GM19324 (cell line): ENCODE results near the gene FBXL14.
"Not testable (repeated sequence)": the region's sequence is repeated elsewhere in the genome, so short reads cannot be mapped to it uniquely, and the experiment has no call there.

Source experiments
- ATAC-seq: cut with Tn5 transposase; IDR thresholded peaks from one replicate; pipeline ENCODE4 v1.9.1; 2021; ENCODE audit warnings: mild to moderate bottlenecking, moderate library complexity; ENCODE audit not compliant: unreplicated experiment, low FRiP score

Gene FBXL14

DNA sequence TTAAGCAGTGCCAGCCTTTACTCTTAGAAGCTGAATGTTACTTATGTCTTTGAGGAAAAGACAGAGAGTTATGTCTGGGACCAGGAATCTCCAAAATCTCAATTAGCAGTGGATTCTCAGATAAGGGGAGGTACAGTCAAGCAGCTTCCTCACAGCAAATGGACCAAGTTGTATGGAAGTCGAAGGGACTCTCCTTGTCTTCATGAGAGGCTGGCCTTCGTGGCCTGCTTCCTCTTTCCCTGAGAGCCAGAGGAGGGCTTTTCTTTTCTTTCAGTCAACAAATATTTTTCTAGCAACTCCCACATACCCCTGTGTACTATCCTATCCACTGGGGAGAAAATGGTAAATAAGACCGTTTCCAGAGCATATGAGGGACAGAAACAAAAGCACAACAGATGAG lies 28.0 kb upstream of the FBXL14 start:
- ATAC-seq, result no peak

DNA sequence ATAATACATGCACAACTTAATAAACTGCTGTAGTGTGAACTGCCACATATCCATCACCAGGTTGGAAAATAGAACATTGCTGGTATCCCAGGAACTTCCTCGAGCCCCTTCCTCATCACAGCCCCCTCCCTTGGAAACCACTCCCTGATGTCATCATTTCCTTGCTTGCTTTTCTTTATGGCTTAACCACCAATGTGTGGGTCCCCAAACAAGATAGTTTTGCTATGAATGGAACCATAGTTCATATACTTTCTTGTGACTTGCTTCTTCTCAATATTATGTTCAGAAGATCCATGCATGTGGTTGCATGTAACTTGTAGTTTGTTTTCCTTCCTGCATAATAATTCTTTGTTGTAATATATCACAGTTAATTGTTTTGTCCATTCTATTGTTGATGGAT lies 25.7 kb upstream of the FBXL14 start:
- no peak for ATAC-seq

DNA sequence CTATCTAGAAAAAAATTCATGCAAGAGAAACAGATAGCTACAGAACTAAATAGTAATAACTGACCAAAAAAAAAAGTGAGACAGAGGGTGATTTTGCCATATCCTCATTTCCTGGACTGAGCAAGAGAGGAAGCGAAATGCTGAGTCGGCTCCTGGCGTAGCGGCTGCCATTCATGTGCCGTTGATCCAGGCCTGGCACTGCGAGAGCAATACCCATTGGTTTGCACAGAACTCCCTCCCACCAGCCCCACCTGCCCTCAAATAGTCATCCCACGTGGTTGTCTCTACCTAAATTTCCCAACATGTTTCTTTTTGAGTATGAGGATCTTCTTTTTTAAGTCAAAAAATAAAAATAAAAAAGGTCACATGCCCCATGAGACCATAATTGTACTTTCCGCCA lies 25.2 kb upstream of the FBXL14 start:
- ATAC-seq, result no peak

DNA sequence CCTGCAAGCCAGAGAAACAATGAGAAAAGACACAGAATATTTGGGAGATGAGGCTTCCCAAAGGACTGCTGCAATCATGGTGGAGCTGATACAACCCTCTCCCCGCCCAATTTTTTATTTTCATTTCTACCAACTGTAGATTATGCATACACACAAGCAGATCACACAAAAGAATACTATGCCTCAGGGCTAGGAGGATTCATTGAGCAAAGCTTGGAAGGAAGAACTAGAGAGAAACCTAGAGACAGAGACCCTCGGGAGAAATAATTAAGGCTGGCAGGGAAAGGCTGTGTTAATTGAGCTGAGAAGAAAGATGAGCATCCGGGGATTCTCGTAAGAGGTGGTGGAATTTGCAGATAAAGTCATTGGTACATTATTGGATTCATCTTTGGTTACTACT lies 24.8 kb upstream of the FBXL14 start:
- ATAC-seq, result no peak

DNA sequence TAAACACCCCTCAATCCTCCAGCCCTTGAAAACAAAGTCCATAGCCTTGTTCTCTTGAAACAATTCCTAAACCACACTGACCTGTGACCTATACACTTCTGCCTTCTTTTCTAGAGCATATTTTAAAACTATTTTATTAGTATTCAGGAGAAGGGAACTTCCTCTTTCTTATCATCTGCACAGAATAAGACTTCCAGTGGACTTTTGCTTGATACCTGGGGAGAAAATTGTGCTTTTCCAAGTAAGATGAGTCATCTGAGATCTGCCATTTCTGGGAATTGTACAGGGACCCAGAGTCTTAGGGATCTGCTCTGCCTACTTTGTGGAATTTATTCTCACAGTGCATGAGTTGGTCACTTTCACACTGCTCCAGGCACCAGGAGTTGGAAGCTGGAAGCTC lies 24.1 kb upstream of the FBXL14 start:
- no peak for ATAC-seq

DNA sequence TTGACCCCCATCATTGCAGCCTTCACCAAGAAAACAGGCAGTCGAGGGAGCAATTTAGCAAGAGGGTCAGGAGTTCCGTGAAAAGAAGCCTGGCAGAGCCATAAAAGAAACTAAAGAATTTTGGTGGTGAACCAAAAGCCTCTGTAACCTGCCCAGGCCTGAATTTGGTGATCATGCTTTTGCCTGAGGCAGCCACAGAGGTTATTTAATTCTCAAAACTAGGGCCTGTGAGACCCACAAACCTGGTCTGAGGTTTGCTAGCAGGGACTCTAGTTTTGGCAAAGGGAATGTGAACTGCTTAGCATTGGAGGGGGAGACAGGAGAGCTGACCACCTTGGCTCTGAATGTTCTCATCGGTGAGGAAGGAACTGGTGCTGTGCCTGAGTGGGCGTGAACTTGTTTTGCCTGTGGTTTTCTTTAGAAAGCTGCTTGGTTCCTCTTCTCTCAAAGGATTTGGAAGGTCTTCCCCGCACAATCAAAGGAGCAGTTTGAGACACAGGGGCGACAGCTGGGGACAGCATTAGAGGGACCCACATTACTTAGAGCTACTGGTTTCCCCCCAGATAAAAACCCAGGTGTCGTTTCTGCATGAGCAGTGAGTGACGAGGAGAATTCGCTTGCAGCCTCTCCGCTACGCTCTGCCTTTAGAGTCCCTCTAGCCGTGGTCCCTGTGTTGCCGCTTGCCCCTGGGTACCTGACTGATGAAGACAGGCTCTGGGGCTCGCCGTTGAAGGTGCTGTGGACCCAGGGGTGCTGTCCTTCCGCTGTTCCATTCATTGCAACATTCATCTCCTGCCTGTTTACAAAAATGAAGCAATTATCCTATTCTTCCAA lies 22.1 kb upstream of the FBXL14 start:
- ATAC-seq, result no peak

DNA sequence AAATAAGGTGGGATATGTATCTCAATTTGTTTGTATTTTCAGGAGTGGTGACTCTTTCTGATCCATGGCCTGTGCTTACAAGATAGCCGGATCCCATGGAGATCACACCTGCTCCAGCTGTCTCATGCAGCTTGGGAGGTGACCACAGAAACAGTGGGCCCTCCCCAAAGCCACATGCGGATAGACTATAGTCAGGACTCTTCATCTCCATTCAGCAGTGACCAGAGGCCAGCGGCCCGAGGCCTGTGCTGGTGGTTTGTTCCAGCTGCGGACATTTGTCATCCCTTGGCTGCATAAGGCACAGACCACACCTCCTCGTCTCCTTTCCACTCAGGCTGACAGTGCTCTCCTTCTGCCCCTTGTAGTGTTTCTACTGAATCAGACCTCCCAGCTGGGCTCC lies 20.0 kb upstream of the FBXL14 start:
- ATAC-seq, result no peak

DNA sequence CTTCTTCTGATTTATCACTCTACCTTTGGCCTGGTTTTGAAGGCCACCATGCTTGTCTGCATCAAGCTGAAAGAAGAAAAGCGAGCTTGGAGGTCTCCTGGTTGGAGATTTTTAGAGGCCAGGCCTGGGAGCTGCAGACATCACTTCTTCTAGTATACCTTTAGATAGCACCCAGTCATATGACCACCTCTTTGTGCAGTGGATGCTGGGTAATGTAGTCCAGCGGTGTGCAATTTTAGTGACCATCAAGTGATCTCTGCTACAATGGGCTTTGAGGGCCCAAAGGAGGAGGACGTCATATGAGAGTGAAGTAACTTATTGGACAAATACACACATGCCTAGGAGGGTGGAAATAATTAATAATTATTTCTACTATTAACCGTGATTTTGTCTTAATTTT lies 19.5 kb upstream of the FBXL14 start:
- no peak for ATAC-seq

DNA sequence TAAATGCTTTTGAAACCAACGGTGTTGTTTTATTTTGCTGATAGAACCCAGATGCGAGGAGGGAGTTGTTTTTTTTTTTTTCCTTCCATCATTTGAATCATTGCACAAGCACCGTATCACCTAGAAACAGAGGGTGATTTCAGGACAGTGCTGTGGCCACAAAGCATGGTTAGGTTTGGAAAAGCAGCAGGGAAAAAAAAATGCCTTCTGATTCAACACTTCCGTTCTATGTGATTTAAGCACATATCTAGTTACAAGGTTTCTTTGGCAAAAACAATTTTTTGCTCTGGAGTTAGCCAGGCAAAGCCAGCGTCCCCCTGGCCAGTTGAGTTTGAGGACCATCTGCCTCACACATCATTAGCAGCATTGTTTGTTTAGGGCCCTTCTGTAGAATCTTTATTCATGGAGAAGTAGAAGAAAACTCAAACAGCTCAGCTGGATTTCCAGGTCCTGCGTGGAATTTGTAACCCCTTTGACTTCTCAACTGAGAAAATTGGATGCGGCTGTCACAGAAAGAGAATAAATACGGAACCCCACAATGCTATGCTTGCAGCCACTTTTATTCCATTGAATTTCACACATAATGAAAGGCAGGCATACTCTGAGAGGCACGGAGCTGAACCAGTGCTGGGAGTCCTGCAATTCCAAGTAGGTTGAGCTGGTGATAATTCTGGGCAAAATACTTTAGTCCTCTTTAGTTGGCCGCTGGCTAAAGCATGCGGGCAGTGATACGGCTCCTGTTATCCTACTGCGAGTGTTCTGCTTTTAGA lies 17.6 kb upstream of the FBXL14 start:
- ATAC-seq, result no peak

DNA sequence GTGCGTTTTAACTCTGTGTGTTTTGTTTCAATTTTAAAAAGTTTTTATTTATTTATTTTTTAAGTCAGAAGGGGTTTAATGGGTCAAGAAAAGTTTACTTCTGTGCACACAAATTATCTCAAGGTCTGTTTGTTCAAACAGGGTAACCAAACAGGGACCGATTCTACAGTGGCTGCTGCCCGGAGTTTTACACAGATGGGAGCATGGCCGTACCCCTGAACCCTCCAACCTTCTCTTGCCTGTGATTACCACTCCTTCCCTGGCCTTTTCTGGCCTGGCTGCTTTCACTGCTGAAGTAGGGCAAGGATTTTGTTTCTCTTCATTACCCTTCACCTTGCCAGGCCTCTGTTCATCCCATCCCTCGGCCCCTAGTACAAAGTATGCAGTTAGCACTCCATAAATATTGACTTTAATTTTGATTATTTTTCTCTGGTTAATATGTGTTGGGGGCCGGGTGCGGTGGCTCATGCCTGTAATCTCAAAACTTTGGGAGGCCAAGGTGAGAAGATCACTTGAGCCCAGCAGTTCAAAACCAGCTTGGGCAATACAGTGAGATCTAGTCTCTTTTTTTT lies 15.8 kb upstream of the FBXL14 start:
- ATAC-seq, result no peak

DNA sequence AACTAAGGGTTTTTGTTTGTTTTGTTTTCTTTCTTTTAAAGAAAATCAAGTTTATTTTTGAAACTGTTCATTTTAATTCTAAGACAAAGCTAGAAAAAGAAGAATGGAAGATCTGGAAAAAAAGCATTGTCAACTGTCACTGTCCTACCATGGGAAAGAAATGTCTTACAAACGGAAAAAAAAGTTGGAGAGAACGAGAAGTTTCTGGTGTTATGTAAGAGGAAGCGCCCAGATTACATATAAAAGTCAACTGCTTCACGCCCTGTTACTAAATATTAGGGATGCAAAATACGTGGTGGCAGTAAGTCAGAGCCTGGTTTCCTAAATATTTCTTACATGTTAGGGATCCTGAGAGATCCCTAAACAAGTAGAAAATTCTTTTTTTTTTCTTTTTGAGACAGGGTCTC lies 14.3 kb upstream of the FBXL14 start:
- ATAC-seq, result no peak

DNA sequence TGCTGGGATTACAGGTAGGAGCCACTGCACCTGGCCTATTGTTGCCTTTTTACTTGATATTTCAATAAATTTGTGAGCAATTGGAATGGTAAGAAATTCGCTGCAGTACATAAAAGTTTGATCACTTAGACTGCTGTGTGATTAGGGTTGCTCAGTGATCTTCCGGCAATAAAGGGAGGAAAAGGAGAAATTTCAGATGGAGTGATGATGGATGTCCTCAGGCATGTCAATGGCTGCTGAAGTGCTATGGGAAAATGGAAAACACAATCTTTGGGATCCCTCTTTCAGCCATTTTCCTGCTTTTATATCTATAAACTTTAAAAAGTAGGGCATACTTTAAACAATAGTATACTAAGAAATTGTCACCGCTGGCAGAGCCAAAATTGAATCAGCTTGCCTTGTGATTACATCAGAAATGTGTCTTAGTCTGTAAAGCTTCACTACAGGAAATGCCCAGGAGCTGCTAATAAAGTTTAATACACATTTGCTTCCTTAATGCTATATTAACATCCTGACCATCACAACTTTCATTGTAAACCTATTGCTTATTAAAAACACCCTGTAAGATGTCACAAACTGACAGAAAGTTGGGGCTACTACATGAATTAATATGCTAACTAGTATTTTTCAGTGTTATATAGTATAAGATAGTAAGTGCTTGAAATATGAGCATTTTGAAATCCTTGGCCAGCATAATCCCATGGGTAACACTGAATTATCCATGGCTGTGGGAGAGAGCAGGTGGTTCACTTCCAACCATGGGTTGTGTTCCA lies 13.7 kb upstream of the FBXL14 start:
- no peak for ATAC-seq

DNA sequence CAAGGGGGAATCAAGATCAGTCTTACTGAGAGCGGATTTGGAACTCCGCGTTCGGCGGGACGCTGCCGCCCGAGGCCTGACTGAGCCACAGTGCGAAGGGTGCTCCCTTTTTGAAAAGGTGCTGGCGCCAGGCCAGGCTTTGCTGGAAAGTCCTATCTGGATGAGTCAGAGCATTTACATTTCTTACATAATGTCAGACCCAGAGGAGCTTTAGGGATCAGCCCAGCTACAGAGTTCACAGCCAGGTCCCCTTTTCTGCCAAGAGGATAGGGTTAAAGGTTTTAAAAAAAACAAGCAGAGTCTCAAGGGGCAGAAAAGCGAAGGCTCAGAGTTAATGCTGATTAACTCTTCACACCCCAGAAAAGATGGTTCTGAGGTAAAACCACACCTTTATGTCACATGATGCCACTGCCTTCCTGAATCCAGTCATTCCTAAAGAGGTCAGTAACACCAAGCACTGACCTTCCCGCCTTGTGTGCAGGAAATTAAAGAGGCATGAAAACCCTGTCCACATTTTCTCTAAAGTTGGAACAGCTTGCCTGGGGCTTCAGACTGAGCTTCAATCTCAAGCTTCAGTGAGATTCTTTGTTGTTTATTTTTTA lies 11.7 kb upstream of the FBXL14 start:
- peak; percentile 52 for ATAC-seq

DNA sequence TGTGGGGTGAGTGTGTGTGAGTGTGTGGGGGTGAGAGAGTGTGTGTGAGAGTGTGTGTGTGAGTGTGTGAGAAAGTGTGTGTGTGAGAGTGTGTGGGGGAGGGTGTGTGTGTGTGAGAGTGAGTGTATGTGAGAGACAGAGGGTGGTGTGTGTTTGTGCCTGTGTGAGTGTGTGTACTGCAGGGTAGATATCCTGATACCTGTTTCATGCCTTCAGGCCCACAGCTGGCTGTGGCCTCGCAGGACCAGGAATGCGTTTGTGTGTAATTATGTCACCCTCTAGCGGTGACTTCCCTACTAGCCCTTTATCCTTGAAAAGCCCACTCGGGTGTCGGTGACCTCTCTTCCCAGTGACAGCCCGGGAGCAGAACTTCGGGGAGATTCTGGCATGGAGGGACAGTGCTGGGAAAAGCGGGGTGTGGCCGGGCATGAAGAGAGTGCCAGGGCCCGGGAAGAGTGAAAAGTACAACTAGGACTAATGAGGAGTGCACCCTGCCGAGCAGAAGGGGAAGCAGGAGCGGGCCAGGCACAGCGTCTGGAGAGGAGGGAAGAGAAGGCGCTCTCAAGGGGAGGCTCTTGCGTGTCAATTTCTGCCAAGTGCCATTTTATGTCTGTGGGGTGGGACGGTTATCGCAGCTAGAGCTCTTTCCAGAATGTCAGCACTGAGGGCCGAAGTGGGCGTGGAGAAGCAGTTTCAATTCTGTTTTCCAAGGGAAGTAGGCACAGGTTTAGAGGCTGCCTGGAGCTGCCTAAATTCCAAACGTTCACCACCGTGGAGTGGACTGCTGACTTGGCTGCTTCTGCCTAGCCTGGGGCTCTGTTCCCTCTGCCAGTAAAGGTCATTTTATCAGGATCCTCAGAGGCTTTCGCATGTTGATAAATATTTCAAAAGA lies 11.0 kb upstream of the FBXL14 start:
- peak; percentile 12 for ATAC-seq

DNA sequence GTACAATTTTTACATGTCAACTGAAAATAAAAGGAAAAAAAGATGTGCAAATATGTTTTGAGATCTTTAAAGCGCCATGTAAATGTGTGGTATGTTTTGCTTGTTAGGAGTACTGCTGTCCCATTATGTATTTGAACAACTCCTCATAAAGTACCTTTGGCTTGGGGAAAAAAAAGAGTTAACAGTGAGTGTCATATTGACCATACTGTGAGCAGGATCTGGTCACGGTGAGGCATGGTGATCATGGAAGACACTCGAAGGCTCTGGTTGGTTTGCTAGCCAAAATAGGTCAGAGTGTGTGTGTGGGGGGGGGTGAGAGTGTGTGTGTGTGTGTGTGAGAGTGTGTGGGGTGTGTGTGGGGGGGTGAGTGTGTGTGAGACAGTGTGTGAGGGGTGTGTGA lies 10.1 kb upstream of the FBXL14 start:
- no peak for ATAC-seq

DNA sequence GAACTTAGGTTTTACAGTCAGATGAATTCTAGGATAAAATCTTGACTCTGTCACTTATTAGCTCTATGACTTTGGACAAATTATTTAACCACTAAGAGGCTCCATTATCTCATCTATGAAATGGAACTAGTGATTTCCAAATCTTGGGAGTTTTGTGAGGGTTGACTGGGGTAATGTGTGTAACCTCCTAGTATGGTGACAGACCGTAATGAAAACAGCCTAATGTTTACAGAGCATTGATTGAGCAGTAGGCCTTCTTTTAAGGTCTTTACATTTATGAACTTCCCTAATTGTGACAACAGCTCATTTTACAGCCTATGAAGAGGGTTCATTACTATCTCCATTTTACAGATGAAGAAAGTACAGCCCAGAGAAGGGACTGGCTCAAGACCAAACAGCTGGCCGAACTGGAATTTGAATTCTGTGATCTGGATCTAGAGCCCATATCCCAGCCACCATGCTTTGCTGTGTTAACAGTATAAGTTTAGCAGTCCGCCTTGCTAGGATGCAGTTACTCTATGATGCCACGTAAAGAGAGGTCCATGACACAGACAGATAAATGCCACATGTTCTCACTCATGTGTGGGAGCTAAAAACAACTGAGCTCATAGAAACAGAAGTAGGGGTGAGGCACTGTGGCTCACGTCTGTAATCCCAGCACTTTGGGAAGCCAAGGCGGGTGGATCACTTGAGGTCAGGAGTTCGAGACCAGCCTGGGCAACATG lies 9.1 kb upstream of the FBXL14 start:
- no peak for ATAC-seq

DNA sequence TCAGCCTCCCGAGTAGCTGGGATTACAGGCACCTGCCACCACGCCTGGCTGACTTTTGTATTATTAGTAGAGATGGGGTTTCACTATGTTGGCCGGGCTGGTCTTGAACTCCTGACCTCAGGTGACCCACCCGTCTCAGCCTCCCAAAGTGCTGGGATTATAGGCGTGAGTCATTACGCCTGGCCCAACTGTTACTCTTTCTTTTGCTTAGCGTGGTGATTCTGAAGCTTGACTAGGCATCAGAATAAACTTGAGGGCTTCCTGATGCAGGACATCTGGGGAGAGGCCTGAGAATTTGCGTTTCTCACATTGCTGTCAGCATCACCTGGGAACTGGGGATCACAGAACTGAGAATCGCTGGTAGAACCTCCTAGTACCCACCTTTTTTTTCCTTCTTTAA lies 8.3 kb upstream of the FBXL14 start:
- not testable (repeated sequence) for ATAC-seq

DNA sequence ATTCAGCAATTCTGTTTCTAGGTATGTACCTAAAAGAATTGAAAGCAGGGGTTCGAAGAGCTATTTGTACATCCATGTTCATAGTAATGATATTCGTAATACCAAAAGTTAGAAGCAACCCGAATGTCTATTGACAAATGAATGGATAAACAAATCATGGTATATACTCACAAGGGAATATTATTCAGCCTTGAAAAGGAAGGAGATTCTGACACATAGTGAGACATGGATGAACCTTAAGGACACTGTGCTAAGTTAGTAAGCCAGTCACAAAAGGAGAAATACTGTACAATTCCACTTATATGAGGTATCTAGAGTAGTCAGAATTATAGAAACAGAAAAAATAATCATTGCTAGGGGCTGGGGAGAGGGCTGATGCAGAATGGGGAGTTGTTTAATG lies 4.4 kb upstream of the FBXL14 start:
- ATAC-seq, result no peak
